Non-pigmented ciliary epithelial cell (primary cell): ENCODE results near the gene SLC25A26.

Source experiments
- DNase-seq: peaks from one replicate; pipeline ENCODE4 v3.0.0-alpha.2; 2010; ENCODE audit warnings: low read depth

SLC25A26 gene

GRCh38 chr3:66326340-66326739, 105.5 kb downstream of the SLC25A26 start:
- DNase-seq = no peak

DNA sequence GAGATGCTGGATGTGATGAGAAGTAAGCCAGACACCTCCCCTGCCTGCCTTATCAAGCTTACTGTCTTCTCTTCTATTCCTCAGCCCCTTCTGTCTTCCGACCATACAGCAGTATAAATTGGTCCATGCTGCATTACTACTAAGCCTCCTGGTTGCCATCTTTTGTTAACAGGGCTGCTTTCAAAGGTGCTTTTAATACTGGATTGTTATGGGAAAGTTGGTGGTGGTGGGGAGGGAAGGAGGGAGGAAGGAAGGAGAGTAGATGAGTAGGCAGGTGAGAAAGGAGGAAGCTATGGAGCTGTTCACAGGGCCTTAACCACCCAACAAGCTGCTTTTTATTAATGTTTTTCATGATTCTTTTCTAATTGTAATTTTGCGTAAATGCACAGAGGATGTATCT, 114.9 kb downstream of the SLC25A26 start:
- DNase-seq = no peak

- DNase-seq = no peak
Measured at GRCh38 chr3:66336333-66336766, 115.5 kb downstream of the SLC25A26 start.

GRCh38 chr3:66338927-66339326, 118.1 kb downstream of the SLC25A26 start:
- no peak for DNase-seq

DNA sequence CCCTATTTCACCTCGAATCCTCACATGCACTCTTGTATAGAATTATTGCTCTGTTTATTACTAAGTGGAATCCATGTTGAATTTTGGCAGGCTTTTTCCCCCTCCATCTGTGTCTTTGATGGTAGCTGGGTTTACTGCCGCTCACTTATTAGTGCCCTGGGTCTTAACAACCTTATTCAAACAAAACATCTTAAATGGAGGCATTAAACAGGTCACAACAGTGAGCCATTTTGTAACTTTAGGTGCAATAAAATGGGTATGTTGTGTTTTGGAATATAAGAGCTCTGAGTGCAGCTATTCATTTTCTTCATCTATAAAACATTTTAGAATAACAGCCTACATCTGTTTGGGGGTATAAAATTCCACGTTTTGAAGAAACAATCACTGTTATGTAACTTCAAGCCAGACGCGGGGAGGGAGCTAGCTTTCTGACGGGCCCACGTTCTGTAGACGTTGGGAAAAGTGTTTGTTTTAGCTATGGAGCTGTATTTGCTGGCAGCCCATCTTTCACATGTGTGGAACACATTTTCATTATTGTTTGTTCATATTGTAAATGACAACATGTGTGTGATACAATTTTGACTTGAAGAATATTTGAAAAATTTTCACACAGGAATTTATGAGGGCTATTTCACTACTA, 122.0 kb downstream of the SLC25A26 start:
- no peak for DNase-seq

DNA sequence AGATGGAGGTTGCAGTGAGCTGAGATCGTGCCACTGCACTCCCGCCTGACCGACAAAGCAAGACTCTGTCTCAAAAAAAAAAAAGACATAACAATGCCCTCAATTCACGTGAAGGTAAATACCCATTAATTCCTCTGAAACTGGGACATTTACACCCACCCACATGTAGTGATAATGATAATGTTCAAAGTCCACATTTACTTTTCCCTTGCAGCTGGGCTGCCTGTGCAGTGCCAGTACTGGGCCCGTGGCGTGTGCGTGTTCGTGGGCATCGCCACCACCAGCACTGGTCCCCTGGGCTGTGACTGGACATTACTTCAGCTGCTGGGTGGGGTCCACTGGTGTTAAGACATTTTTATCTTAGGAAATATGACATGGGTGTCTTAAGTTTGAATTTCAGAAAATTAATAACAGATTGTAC, 123.6 kb downstream of the SLC25A26 start:
- no peak for DNase-seq

GRCh38 chr3:66344848-66345578, 124.2 kb downstream of the SLC25A26 start:
- no peak for DNase-seq

DNA sequence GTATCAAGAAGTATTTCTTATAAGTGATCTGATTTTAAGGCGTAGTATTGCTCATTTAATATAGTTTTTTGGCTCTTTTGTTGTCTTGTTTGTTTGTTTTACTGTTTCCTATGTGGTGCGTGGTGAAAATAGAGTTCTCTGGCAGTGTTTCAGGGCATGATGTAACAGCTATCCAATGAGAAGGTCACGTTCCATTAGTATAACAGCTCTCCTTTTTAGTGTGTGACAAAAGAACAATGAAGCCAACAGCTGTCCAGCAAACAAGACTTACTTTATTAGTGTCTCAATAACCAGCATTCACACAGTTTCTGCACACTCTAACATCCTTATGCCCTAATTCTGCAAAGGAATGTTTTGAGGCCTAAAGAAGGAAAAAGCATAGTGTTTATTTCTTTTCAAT, 127.9 kb downstream of the SLC25A26 start:
- DNase-seq = no peak

DNA sequence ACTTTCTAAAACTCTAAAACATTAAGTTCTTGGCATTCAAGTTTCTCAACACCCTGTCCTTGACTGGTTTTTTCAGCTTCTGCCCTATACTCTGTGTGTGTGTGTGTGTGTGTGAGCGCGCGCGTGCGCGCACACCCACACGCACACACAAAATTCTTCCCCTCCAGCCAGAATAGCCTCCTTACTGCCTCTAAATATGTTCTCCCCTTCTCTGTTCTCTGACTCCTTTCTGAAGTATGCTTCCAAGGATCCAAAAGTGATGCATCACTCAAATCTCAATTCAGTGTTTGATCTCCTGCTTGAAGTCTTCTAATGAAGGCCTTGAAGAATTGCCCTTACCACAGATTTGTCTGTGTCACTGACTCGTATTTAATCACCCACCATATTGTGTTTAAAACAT, 129.8 kb downstream of the SLC25A26 start:
- DNase-seq = no peak

DNA sequence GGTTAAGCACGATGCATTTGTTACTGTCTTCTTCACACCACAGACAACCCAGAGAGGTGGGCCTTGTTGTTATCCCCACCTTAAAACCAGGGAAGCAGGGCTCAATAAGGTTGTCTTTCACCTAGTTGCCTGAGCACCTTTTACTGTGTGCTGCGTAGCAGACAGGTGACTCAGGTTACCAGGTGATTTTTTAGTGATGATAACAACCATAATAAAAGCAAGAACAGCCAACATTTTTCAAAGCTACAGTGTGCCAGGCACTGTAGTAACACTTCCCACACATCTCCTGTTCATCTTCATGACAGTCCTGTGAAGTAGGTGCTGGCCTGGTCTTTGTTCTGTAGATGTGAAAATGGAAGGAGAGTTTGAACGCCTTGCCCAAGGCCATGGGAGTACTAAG, 132.2 kb downstream of the SLC25A26 start:
- DNase-seq = no peak

DNA sequence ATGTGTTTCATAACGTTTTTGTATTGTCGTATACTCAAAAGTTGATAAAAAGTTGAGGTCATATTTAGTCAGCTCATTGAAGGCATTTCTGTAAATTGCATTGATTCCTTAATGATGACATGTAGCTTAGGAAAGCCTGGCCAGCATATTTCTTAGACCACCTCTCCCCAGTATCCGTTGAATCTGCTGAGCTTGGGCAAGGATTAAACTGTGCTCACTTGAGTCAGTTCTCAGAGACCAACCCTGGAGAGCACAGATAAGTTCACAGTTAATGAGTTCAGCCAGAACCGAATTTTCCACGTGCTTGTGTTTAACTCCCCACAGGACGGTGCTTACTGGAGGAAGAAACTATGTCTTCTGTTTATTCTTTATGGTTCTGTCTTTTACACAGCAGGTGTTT, 132.7 kb downstream of the SLC25A26 start:
- DNase-seq = peak; percentile 90

DNA sequence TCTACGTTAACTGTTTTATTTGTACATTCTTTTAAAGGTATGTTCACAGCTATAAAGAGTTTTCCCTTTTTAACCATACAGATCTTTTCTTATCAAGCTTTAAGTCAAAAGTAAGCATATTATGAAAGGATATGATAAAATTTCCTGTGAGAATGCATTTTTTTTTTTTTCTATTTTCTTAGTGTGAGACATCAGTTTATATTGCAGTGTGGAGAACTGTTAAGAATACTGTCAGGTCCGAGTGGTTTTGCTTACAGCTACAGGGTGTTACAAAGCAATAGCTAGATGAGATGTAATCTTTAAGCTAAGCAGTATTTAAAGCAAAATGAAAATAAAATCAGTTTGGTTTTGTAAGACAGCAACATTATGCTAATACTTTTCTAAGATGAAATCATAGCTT, 133.2 kb downstream of the SLC25A26 start:
- DNase-seq = no peak

DNA sequence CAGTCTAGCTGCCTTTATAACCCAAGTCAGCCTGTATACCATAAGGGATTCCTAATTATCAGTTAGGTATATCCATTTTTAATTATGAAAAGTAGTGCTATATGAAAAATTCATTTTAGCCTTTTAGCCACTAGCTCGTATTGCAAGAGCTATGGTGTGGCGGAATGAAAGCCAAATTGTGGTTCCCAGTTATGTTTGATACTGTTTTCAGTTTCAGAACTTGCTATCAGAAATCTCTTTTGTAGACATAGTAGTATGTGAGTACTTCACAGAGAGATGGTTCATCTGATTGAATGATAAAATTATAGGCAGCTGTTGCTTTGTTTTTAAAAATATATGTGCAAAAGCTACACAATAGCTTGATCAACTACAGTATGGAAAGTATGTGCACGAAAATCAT, 134.6 kb downstream of the SLC25A26 start:
- DNase-seq = no peak

- DNase-seq = no peak
Measured at GRCh38 chr3:66355997-66356396, 135.2 kb downstream of the SLC25A26 start.

- no peak for DNase-seq
Measured at GRCh38 chr3:66361356-66361755, 140.6 kb downstream of the SLC25A26 start.

GRCh38 chr3:66362541-66362941, 141.7 kb downstream of the SLC25A26 start:
- peak; percentile 70 for DNase-seq

- no peak for DNase-seq
Measured at GRCh38 chr3:66363148-66363547, 142.3 kb downstream of the SLC25A26 start.

GRCh38 chr3:66365080-66365479, 144.3 kb downstream of the SLC25A26 start:
- no peak for DNase-seq

GRCh38 chr3:66366747-66367146, 145.9 kb downstream of the SLC25A26 start:
- no peak for DNase-seq

DNA sequence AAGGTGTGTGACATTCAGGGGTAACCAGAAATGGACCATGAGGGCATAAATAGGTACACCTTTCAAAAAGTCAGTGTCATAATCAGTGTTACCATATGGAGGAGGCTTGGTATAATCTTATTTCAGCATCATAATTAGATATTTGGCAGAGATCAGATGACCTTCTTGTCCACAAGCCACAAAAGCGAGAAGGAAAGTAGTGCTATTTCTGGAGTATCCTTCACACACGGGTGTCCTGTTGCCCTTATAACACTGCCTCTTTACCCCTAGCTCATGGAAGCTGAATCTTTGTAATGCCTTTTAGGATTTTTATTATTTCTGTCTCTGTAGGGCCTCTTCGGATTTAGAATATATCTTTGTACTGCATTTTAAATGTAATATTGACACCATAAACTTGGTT, 147.2 kb downstream of the SLC25A26 start:
- DNase-seq = no peak

DNA sequence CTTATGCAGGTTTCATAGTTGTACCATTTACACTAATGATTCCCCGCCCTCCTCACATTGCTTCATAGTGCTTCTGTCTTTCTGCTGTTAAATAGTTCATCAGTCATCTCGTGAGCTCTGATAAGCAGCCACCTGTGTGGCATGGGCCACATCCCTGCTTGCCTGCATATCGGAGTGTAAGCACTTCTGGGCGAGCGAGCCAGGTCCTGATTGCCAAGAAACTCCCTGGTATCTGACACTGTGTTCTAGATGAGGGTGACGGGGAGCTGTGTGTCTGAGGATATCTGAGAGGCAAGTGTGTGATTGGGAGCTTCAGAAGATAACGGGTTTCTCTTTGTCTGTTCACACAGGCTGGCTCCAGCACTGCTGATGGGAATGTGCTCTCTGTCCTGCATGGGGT, 149.4 kb downstream of the SLC25A26 start:
- DNase-seq = no peak

- DNase-seq = no peak
Measured at GRCh38 chr3:66371432-66371831, 150.6 kb downstream of the SLC25A26 start.

DNA sequence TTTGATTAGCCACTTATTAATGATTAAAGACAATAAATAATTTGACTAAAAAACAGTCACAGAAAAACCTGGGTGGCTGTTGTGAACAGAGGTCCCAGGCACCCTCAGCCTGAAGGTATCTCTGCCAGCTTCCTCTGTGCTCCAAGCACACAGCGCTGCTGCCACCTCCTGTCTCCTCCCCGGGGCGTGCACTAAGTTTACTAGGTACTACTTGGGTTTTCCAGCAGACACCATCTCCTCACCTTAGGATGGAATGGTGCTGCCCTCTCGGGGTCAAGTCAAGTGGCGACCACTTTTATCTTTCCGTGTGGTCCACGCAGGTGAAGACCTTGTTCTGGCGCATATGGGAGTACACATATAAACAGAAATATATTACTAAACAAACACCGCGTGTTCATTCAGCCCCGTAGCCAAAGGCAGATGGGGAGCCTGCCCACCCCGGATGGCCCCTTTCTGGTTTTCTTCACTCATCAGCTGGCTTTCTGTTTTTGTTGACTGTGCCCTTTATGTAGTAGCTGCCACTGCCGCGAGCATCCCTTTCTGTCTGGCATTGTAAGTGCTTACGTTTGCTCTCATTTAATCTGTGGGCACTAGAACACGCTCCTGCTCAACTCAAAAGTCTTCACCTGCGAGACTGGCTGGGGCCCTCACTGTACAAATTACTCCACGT, 152.0 kb downstream of the SLC25A26 start:
- no peak for DNase-seq
